GM19239 (cell line): Measurements from ENCODE around the gene SEMA5A.

Source experiments
- DNase-seq: peaks from one replicate; pipeline ENCODE4 v3.0.0; 2011; ENCODE audit warnings: low spot score; ENCODE audit not compliant: insufficient read length
- FAIRE-seq: peaks from 2 replicates; lab custom pipeline; 2011; peaks lifted over from hg19 to GRCh38; lab: Jason Lieb, UNC

The SEMA5A gene

GRCh38 chr5:9104571-9105339 is 441.1 kb downstream of the SEMA5A start:
- FAIRE-seq (no peak), DNase-seq (no peak)

DNA sequence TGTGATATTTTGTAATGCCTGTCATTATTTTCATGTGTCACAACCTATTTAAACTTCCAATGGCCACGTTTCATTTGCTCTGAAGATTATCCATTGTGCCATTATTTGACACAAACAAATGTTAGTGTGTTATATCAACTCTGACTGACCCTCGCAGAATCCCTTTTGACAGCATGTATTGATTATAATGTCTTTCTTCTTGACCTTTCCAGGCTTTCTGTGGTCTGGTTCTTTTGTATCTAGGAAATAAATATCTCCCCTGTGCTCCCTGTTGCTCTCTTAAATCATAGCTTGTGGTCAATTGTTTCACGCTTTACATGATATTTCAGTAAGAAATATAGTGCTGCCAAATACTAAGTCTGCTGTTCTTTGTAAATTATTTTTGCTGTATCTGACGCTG is 442.6 kb downstream of the SEMA5A start:
- FAIRE-seq (no peak), DNase-seq (no peak)

DNA sequence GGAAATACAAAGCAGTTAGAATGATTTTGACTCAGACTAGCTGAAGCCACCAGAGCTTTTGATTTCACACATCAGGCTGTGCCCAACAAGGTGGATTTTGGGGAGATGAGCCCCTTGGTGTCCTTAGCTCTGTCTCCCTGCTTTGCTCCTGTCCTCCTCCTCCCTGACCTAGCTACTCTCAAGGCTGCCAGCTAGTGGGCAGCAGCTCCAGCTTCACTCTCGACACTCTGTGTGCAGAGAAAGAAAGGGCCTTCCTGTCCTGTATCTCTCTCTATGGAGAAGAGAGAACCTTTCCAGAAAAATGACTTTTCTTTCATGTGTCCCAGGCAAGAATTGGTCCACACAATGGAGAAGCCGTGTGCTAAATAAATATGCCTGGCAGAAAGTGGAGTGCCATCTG is 446.2 kb downstream of the SEMA5A start:
- no peak for FAIRE-seq
- no peak for DNase-seq

DNA sequence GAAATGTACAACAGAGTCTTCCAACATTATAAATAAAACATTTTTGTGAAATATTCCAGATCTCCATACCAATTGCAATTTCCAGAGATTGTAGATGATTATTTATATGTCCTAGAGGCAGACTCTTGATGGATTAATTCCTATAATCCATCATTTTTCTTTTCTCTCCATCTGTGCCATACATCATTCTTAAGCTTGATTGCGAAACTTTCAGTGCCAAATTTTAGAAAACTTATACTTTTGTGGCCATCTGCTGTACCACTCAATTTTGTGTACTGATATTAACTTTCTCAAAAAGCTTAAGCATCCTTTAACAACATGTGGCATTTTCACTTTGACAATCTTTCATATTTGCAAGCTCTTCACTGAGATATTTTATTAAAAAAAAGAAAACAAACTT is 446.9 kb downstream of the SEMA5A start:
- FAIRE-seq = no peak
- no peak for DNase-seq

DNA sequence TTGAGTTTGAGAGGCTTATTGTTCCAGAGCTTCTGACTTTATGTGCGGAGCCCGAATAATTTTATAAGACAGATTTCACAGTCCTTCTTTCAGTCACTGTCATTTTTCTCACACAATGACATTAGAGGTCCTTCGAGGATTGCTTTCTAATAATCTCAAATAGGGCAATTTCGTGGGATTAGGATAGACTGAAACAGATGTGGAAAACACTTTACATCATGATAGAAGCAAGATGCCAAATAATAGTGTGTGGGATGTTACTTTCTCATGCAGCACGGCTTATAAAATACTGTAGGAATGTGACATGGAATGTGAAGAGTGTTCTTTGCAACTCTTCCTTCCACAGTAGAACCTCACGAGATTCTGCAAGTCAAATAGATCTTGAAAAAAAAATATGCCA is 451.3 kb downstream of the SEMA5A start:
- DNase-seq (no peak), FAIRE-seq (no peak)

- FAIRE-seq (no peak), DNase-seq (no peak)
Measured at GRCh38 chr5:9091896-9092662, 453.8 kb downstream of the SEMA5A start.

DNA sequence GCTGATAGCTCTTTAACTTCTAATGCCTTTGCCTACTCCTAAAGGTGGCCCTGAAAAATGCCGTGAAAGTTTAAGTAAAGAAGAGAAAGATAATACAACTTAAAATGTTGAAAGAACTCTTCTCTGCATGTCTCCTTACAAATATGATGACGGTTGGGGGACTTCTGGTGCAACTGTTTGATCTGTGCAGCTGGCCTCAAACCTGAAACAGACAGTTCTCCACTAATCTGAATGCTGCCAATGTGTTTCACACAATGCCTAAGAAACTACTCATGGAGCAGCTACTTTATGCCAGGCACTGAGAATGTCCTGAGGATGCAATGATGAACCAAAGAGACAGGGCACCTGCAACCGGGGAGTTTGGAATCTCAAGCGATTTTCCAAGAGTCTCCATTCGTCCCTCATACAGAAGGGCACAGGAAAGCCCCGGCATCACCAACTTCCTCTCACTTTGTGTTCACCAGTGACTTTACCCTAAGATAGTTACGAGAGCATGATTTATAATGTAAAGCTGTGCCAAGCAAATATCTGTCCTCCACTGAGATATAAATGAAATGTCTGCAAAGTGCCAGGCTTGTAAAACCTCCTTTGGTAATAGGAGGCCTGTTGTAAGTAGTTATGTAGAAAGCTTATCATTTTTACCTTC is 455.4 kb downstream of the SEMA5A start:
- DNase-seq (no peak), FAIRE-seq (no peak)

DNA sequence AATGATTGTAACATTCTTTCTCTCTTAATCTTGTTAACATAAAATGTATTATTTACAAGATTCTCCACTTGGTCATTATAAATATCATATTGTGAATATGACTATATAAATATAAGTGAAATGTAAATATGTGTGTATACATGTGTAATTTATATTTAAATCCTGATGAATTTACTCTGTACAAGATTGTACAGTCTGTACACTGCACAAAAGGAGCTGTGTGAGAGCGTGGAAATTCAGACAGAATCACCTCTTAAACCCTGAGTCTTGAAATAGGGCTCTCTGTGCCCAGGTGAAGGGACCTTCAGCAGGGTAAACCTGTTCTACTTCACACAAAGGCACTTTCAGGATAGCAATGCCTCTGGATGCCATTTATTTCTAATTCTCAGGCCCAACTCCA is 456.0 kb downstream of the SEMA5A start:
- FAIRE-seq = no peak
- no peak for DNase-seq

- FAIRE-seq = no peak
- no peak for DNase-seq
Measured at GRCh38 chr5:9082996-9083395, 462.9 kb downstream of the SEMA5A start.

DNA sequence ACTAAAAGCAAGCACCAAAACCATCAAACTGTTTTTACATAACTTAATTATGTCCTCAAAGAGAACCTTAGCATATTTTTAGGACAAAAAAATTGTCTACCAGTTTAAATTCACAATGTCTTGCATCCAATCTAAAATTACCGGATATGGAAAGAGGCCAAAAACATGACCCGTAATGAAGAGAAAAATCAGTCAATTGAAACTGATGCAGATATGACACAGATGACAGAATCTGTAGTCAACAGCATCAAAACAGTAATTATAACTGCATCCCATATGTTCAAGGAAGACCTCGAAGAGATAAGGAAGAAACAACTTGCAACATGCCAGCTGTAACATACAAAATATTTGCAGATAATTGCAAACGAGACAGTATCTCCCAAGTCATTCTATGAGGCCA is 473.2 kb downstream of the SEMA5A start:
- DNase-seq = no peak
- FAIRE-seq = no peak

DNA sequence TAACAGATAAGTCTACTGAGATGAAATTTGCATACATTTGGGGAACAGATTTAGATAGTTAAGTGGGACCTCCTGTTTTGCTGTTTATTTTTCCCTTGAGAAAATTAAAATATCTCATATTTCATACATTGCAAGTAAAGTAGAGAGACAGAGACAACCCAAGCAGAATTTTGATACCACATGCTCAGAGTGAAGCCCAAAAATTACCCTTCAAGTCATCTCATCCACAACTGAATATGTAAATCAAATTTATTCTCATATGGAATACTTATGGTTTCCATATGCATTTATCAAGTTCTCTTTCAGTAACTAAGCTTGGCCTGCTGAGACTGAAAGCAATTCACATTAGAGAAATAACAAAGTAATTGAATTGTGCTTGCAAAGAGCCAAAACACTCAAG is 474.4 kb downstream of the SEMA5A start:
- FAIRE-seq = no peak
- DNase-seq = no peak

DNA sequence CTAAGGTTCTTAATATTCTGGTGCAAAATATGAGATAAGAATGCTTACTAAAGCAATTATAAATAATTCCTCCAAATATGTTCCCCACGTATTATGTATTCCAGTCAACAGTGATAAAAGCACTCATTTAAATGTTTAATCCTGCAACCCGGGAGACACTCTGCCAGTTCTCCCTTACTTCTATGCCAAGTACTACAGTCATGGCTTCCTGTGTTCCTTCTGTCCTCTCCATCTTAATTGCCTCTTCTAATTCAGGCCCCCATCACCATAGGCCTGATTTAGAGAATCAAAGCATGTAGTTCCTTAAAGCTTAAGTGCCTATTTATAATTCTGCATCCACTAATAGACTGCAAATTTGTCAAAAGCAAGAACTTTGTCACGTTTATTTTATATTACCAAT is 474.8 kb downstream of the SEMA5A start:
- DNase-seq = no peak
- FAIRE-seq = no peak

- DNase-seq (no peak), FAIRE-seq (no peak)
Measured at GRCh38 chr5:9069650-9070049, 476.2 kb downstream of the SEMA5A start.

DNA sequence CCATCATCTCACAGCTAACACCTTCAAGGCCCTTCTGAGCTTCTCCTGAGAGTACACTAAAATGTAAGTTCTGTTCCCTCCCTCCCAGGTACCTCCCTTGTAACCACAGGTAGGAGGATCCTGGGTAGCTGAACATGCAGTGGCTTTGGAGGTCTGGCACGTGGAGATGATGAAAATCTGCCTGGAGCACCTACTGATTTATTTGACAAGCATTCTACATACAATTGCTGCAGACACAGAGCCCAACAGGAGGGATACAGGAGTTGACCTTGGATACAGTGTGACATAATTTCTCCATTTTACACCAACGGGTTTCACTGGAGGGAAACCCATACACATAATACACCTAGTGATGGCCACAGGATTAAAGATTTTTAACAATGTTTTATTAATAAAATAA is 478.7 kb downstream of the SEMA5A start:
- FAIRE-seq (no peak), DNase-seq (no peak)

- DNase-seq (no peak), FAIRE-seq (no peak)
Measured at GRCh38 chr5:9066349-9066748, 479.5 kb downstream of the SEMA5A start.

DNA sequence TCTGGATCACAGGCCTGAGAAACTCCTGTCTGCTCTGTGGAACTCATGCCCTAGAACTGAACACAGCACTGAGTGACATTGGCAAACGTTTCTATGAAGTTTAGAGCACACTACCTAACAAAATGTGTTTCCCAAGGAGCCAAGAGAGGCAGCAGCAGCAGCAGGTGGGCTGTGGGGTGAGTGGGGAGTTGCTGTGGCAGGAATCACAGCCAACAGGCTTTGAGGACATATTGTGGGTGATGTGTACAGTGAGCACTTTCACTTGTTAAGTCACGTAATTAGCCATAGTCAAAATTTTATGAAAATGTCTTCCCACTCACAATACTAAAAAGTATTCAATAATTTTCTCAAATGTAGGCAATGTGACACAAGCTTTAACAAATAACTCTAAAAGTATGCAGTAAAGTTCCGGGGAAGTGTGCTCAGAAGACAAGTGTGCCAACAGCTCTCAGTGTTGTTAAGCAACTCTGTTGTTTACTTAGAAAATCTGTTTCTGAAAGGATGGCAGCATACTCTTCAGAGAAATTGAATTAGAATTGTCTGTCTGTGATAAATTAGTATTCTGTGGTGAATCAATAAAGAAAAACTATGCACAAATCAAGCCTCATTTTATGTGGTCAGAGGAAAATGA is 482.1 kb downstream of the SEMA5A start:
- DNase-seq (no peak), FAIRE-seq (no peak)

DNA sequence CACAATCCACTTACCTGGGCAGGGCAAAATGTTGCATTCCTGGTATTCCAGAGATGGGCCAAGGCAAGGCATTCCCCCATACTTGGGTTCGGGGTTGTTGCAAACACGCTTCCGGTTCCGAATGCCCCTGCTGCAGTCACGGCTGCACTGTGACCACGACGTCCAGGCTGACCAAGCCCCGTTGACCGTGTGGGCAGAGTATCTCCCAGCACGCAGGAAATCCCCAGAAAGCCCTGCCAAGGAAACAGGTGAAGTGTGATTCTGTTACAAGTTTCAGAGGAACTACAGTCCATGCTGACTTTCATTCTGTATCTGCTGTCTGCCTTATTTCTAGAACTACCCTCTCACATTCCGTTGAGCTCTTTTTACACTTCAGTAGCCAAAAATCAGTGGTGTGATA is 483.0 kb downstream of the SEMA5A start:
- no peak for DNase-seq
- no peak for FAIRE-seq

DNA sequence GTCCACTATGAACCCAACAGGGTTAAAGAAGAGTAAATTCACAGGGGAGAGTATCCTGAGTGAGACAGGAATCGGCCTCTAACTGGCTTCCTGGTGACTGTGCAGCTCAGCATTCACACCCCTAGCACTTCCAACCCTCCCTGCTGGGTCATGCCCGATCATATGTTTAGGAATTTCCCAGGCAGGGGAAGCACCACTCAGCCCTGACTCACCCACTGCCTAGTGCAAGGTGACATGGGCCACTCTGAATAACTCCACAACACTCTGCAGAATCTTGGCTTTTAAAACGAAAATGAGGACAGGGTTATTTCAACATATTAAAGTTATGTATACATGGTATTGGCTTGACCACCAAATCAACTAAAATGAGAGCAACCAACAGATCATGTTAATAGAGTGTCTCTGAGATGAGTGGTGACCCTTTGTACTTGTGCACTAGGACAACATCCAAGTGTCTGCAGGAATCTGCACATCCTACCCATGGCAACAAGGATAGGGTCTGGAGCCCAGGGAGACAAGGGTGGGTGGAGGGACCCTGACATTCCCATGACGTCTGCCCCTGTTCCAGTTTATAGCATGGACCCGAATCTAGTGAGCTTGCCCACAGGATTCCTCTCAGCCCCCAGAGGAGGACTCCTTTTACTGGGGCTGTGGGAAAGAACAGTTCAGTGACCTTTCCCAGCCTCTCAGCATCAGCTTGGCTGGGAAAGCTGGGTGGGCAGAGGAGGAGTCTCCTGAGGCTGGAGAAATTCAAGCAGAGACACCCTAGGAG is 485.8 kb downstream of the SEMA5A start:
- FAIRE-seq = no peak
- DNase-seq = no peak

DNA sequence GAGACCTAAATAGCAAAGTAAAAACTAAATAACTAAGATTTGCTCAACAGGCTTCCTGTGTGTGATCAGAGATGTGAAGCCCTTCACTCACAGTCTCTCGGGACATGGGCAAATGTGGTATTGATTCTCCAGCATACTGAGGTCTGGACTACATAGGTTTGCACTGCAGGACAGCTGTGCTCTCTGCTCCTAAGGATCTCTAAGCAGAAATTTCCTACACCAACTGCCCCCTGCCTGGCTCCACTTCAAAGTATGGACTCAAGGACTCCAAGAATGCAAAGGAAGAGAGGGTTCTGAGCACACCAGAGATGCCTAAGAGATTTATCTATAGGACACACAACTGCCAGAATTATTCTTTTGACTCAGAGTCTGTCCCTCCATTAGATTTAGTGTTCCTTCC is 487.2 kb downstream of the SEMA5A start:
- no peak for DNase-seq
- no peak for FAIRE-seq

DNA sequence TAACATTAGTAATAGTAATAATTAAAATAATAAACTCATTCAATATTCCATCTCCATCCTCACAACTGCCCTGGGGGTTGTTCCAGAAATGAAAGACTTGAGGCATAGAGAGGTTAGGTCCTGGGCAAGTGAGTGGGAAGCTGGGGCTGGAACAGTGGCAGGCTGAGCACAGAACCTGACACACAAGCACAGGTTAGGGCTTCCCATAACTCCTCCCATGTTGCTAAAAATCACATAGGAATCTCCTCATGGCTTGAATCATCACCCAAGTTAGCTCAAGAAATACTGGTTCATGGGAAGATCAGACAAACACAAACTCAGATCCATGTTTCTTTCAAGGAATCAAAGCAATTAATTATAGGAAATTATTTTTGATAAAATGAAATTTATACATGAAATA is 487.7 kb downstream of the SEMA5A start:
- FAIRE-seq (no peak), DNase-seq (no peak)
